ENCODE measurements around the gene RUVBL1.
A peak's percentile ranks its signal among the peaks of the same experiment; 100 is the strongest.

RUVBL1 gene

DNA sequence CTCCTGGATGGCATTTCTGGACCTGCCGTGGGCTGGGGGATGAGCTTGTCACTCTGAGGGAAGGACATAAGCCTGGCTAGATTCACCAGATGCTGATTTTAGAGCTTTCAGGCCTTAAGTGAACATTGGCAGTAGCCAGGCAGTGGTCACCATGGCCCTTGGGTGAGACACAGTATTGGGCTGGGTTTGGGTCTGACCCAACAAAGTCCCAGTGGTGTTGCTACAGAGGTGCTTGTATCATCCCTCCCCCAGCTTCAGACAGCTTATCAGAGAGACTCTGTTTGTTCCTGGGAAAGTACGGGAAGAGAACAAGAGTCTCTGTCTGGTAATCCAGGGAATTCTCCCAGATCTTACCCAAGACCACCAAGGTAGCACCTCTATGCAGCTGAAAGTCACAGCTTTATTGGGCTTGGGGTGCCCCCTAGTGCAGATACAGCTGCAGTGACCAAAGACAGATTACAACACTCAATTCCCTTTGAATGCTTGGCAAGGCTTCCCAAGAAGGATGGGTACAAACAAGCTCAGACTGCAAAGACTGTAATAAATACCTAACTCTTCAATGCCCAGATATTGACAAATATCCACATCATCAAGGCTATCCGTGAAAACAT, 9.8 kb upstream of the RUVBL1 start:
- DNase-seq (ENCODE audit: low spot score) = peak; percentile 52

DNA sequence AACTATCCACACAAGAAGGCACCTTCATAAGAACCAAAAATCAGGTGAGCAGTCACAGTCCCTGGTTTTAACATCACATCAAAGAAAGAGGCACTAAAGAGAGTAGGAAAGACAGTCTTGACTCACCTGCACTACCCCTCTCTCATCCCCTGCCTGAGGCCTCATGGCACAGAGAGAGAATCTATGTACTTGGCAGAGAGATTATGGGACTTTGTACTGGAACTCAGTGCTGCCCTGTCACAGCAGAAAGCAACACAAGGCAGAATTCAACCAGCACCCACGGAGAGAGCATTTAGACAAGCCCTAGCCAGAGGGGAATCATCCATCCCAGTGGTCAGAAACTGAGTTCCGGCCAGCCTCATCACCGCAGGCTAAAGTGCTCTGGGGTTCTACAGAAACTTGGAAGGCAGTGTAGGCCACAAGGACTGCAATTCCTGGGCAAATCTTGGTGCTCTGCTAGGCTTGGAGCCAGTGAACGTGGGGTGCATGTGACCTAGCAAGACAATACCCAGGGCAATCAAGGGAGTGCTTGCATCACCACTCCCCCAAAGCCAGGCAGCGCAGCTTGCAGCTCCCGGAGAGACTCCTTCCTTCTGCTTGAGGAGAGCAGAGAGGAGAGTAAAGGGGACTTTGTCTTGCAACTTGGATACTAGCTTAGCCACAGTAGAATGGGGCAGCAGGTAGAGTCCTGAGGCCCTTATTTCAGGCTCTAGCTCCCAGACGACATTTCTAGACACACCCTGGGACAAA, 8.5 kb upstream of the RUVBL1 start:
- no peak for DNase-seq (ENCODE audit: low spot score)

DNA sequence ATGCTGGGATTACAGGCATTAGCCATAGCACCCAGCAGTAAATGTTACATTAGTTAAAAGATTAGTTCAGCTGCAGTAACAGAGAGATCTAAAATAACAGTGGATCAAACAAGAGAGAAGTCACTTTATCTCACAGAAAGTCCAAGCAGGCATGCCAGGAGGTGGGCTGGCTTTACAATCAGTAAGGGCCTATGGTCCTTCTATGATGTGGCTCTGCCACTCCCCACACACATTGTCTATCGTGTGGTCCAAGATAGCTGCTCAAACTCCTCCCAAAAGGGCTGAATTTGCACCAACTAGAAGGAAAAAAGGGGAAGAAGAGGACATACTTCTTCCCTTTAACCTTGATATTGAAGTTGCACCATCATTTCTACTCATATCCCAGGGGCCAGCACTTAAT, 4.6 kb upstream of the RUVBL1 start:
- no peak for DNase-seq (ENCODE audit: low spot score)

DNA sequence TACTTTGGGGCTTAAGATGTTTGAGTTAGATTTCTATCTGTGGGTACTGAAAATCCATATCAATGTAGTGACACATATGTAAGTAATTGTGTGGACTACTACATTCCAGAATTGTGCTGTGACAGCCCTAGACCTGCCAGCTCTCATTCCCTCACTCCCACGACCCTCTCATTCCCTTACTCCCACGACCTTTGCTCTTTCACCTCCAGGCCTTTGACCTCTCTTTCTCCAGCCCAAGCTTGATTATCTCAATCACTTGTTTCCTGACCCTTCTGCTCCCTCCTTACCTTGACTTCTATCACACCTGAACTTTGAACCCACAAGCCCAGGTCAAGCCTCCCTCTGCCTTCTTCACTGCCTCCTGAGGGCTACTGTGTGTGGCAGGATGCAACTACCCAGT, 3.6 kb upstream of the RUVBL1 start:
- DNase-seq (ENCODE audit: low spot score) = no peak

DNA sequence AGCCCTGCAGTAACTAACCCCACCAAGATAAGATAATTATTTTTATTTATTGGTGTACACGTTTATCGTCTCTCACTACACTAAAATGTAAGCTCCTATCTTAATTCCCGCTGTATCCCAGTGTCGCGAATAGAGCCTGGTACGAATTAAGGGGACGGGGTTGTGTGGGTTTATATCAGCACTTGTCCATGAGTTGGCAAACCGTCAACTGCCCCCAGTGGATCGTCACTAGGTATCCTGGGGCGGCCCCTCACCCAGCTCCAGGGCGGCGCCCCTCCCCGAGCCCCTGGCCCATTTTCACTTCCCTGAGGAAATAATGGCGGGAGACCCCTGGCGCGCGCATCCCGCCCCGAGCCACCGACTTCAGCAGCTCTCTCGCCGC, 465 bp downstream of the RUVBL1 start:
- no peak for DNase-seq (ENCODE audit: low spot score)

DNA sequence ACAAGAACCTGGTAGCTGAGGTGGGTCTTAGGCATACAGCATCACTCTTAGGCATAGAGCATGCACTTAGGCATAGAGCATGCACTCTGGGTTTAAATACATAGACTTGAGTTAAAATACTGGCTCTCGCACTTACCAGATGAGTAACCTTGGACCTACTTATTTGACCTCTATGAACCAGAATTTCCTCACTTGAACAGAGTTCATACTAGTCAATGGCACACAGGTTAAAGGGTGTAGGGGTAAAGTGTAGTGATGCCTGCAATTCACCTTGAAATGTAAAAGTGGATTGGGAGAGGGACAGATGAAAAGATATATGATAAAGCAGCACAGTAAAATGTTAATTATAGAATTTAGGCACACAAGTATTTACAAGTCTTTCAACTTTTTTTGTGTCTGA, 1.6 kb downstream of the RUVBL1 start:
- no peak for DNase-seq (ENCODE audit: low spot score)

DNA sequence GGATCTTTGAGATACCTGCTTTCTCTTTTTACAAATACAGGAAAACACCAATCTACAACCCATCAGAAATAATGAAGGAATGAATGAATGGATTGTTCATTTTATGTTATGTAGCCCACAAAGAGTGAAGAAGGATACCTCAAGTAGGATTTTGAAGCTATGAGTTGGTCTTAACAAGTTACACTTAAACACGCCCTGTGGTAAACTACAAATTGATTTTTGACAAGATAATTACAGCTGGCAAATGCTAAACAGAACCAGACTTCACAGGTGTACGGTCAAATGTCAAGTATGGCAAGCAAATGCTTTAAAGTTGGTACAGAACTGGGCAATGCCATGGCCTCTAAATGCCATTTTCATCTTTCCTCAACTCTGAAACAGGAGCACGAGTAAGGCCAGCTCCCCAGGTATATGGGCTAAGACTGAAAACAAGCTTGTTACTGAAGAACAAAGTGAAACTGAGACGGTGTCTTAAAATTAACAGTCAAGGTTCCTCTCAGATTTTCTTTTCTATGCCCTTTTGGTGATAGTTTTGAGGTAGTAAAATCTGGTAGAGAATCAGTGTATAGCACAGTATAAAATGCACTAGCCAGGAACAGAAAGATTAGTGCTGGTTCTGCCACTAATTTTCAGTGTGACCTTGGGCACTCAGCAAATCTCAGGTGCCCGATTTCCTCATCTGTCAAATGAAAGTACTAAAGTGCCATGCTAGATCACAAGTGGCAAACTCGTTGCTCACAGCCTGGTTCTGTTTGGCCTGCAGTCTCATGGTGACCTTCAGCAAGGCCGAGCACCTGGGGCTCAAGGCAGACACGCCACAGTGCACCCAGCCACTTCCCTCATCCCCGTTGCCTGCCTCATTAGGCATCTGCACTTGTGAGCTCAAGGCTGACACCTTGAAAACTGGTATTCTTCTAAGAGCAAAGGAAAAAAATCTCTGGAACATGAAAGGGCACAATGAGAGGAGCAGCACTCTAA, 9.5 kb downstream of the RUVBL1 start:
- DNase-seq (ENCODE audit: low spot score) = no peak

DNA sequence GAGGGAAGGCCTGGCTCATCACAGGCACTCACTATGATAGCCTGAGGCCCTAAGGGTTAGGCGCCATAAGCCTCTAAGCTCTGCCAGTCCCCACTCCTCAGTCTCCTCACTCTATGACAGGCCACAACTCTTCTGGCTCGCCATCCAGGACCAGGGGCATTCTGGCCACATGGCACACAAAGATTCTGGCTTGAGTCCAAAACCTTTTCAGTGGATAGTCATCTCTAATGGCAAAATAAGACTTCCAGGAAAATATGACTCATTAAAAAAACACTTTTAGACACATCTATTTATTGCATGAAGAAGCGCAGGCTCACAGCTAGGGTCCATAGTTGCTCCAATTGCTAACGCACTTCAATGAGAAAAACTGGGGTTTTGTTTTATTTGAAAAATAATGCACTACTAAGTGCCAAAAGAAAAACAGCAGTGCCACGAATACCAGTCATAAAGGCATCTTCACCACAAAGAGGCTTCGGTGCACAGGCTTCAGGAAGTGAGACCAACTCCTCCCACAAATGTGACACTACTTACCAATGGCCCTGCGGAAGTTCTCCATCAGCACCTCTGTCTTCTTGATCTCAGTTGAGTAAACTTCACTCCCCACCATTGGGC, 11.1 kb downstream of the RUVBL1 start:
- DNase-seq (ENCODE audit: low spot score) = peak; percentile 76

DNA sequence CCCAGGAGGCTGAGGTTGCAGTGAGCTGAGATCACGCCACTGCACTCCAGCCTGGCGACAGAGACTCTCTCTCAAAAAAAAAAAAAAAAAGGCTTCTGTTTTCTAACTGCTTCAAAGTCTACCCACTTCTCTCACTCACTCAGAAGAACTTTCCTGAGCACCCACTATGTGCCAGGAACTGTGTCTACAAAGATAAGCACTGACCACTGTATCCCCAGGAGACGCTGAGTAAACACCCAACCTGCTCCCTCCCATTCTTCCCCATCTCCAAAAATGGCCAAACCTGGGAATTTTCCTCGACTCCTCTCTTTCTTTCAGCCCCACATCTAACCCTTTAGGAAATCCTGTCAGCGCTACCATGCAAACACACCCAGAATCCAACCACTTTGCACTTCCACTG, 12.5 kb downstream of the RUVBL1 start:
- DNase-seq (ENCODE audit: low spot score) = no peak

DNA sequence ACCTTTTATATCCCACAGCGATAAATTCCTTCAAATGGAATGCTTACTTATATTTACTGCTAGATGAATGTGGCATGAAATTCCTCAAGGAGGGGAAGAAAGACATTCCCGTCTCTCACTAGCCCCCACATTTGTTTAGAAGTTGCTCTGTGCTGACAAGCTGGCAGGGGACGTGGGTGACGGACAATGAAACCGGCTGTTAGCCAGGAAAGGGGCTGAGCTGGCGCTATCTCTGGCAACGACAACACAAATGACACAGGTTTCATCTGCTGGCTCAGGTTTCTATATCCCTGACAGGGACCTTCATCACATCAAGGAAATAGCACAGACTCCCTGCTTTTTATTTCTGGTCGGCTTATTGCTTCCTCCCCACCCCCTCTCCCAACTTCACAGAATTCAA, 15.8 kb downstream of the RUVBL1 start:
- DNase-seq (ENCODE audit: low spot score) = no peak

DNA sequence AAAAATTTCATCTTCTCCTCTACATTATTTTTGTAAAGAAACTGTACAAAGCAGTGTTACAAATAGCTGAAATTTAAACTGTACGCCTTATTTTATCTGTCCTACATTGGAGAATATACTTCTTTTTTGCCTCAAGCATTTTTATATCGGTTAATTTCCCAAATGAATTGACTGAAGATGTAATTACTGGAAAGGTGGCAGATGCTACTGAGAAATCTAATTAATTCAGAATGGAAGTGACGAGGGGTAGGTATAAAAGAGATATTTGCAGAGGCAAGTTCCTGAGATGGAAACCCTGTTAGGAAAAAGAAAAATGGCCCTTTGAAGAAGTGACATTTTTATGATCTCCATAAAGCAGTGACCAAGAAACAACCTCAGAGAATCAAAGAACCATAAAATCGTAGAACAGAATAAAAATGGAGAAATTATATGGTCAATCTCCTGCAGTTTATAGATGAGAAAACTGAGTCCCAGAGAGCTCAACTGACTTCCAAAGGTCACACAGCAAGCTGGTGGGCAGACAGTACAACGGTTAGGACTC, 20.4 kb downstream of the RUVBL1 start:
- no peak for DNase-seq (ENCODE audit: low spot score)

DNA sequence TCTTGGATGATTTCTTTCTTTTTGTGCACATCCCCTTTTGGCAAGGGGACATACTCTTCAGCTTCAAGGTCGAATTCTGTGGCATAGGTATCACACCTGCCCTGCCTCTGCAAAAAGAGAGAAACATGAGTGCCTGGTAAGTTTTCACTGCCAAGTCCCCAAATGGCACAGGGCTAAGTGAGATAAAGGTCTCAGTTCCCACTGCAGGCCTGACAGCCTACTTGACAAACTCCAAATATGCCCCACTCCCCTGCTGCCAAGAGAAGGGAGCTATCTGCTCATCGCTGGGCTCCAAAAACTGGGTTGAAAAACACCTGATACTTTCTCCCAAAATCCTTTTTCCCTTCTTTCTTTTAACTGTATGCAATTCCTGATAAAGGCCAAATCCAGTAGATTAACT, 23.0 kb downstream of the RUVBL1 start:
- no peak for DNase-seq (ENCODE audit: low spot score)

DNA sequence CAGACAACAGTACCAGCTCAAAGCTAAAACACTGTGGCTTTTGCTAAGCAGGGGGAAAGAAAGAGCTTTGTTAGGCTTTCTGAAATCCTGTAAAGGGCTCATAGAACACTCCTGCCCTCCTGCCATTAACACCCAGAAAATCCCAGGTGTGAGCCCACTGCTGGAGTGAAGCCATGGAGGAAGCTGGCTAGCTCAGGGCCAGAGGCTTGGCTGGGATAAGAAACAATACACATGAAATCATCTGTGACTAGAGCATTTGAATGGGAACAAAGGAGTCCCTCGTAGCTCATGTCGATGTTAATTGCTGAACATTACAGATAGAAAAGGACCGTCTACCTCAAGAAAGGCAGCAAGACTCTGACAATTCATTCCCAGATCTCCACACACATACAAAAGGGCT, 23.5 kb downstream of the RUVBL1 start:
- no peak for DNase-seq (ENCODE audit: low spot score)

DNA sequence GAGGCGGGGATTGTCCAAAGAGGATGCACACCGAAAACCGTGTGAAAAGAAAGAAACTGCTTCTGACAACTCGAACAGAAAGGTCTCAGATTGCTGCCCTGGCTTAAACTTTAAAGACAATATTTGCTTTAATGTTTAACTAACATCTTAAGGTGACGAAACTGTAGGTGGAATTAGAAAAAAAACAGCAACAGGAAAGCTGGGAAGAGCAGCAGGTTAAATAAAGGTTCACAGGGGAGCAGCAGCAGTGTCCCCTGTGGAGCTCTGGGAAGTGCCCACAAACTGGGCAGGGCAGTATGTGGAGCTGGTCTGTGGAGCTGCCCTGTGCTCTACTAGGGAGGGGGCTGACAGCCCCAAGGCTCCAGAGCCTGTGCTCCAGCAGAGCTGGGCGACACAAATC, 25.4 kb downstream of the RUVBL1 start:
- DNase-seq (ENCODE audit: low spot score) = no peak

DNA sequence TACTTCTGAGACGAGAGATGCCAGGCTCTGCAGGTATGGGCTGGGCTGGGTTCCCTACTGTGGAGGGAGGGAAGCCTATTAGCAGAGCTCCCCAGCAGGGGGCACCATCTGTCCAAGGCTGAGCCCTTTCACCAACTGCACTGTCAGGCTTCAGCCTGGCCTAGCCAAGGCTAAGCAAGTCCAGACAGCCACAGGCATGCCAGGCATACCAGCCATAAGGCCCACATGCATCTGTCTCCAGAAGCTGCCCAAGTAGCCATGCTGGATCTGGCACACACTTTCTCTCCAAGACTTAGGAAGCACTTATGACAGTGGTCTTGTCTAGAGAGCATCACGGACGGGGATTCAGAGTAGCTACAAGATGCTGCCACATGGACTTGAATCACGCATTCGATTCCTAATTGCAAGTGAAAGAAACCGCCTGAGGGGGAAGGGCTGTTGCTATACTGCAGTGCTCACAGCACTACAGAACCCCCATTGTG, 28.3 kb downstream of the RUVBL1 start:
- DNase-seq (ENCODE audit: low spot score) = peak; percentile 30

DNA sequence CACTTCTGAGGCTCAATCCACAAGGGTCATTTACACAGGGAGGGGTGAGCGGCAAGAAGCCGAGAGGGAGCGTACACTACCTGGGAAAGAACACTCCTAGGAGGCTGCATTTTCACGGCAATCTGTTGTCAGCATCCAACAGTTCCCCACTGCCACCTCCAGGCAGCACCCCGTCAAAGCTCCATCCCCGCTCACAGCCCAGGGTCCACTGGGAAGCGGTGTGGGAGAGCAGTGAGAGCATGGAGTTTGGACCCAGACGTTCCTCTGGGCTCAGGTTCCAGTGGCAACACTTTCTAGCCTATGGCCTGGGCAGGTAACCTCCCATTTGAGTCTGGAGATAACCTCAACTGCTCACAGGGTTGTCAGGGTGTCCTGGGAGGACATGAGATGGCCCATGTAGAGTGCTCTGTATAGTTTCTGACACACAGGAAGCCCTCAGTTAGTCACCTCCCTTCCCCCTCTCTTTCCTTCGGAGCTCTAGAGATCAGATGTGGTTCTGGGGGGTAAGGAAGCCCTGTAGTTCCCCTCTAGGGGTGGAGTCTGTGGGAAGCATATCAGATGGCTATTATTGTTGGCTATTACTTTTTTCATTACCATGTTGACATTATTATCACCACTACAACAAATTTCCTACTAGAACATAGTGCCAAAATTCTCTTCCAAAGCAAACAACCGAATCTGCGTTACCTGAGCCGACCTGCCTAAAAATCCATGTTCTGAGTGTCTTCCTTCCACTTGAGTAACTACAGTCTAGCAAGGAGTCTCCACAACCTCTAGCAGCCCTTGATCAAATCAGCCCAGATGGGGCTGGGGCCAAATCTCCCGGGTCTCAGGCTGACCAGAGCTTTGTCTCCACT, 29.1 kb downstream of the RUVBL1 start:
- no peak for DNase-seq (ENCODE audit: low spot score)

DNA sequence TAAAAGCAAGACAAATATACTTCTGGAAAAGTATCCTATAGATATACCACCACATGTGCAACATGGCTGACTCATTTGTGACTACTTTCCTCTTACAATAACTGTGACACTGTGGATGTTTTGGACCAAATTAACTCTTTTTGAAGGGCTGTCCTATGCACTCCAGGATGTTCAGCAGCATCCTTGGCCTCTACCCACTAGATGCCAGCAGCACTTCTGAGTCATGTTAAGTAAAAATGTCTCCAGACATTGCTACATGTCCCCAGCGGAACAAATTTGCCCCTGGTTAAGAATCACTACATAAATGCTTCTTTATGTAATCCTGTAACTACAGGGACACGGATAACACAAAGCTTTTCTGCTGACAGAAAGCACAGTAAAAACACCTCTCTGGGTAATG, 32.0 kb downstream of the RUVBL1 start:
- no peak for DNase-seq (ENCODE audit: low spot score)

DNA sequence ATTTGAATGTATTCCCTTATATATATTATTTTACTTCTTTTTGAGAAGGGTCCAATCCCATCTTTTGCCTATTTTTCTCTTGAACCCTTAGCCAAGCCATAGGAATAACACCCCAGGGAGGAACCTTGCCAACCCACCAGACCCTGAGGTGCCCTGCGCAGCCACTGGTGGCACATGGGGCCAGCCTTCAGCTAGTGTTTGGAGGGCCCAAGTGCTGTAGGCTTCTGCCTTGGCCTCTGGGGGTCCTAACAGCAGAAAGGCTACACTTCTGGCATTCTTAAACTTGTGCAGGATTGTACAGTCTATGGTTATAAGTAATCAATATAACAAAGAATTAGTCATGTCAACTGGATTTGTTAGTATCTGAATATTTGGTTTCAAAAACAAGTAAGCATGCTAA, 34.5 kb downstream of the RUVBL1 start:
- DNase-seq (ENCODE audit: low spot score) = no peak

DNA sequence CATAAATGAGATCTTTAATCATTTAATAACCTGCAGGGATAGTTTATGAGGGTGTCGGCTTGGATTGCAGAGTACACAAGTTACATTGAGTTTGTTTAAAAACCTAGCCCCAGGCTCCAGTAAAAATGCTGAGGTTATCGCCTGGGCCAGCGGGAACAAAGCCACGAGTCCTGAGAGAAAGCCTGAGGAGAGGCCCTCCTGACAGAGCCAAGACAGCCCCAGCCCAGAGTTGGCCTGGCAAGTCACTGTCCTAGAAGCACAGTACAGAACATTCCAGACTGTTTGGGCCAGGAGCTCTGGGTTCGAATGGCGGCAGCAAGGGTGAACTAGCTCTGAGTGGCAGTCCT, 39.0 kb downstream of the RUVBL1 start:
- no peak for DNase-seq (ENCODE audit: low spot score)

DNA sequence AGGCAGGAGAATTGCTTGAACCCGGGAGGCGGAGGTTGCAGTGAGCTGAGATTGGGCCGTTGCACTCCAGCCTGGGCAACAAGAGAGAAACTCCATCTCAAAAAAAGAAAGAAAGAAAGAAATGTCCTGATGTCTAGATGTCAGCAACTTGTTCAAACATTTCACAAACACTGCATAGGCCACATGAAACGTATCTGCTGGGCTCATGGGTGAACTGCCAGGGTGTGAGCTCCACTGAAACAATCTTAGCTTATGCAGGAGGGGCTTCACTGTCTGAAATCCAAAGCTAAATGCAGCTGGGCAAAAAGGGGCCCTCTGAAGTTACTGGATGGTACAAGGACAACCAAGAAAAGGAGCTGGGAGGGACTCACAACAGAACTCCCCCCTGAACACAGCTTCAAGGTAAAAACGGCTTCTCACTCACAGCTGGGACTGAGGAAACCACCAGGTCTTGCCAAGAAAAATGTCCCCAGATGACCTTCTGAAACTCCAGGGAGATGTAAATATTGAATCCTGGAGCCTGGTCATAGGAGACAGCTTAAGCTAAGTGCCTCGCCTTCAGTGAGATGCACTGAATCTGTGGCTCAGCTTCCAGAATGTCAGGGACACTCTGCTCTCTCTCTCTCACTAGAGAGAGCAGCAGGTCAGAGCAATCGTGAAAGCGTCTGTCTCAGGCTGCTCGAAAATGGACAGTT, 39.5 kb downstream of the RUVBL1 start:
- no peak for DNase-seq (ENCODE audit: low spot score)

DNA sequence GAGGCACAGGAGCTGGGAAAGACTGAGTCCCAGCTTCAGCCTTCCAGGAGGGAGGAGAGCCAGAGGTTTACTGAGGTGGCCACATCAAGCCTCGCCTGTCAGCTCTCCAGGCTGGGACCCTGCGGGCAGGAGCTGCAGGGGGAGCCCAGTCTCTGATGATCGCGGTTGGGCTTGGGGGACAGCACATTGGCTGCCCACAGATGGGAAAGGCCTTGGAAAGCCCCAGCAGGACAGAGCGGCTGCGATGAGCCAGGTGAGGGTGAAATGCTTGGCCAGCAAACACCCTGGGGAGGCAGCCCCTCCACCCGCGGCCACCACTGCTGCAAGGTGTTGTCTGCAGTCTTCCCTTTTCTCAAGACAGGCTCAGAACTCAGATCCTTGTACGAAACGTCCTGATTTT, 40.2 kb downstream of the RUVBL1 start:
- no peak for DNase-seq (ENCODE audit: low spot score)
